ENCODE data around the gene SDK2.

GRCh38 chr17:73397856-73398540 lies 246.2 kb downstream of the SDK2 start:
- TF ChIP-seq ZNF302 (CRISPR knock-in tag; IDR thresholded peaks at IDR 0.05): no peak
- TF ChIP-seq, protein P1, sequence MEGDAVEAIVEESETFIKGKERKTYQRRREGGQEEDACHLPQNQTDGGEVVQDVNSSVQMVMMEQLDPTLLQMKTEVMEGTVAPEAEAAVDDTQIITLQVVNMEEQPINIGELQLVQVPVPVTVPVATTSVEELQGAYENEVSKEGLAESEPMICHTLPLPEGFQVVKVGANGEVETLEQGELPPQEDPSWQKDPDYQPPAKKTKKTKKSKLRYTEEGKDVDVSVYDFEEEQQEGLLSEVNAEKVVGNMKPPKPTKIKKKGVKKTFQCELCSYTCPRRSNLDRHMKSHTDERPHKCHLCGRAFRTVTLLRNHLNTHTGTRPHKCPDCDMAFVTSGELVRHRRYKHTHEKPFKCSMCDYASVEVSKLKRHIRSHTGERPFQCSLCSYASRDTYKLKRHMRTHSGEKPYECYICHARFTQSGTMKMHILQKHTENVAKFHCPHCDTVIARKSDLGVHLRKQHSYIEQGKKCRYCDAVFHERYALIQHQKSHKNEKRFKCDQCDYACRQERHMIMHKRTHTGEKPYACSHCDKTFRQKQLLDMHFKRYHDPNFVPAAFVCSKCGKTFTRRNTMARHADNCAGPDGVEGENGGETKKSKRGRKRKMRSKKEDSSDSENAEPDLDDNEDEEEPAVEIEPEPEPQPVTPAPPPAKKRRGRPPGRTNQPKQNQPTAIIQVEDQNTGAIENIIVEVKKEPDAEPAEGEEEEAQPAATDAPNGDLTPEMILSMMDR (IDR thresholded peaks at IDR 0.05): no peak
- TF ChIP-seq POLR2A (IDR thresholded peaks at IDR 0.05; ENCODE audit: low read length): no peak
- no peak for TF ChIP-seq RAD21 (conservative IDR thresholded peaks at IDR 0.05 in 1 of 2, IDR thresholded peaks at IDR 0.05 in 1 of 2)
- no peak for TF ChIP-seq TFCP2L1 (CRISPR knock-in tag; IDR thresholded peaks at IDR 0.05)
- TF ChIP-seq ZSCAN20 (CRISPR knock-in tag; IDR thresholded peaks at IDR 0.05): no peak
- TF ChIP-seq CBX8 (IDR thresholded peaks at IDR 0.05): no peak
- TF ChIP-seq ESRRA (IDR thresholded peaks at IDR 0.05; ENCODE audit: borderline replicate concordance, low read length): no peak
- TF ChIP-seq HDAC2 (IDR thresholded peaks at IDR 0.05): no peak
- TF ChIP-seq NFE2L2 (conservative IDR thresholded peaks at IDR 0.05; ENCODE audit: low read length): no peak
- TF ChIP-seq JUNB (IDR thresholded peaks at IDR 0.05): no peak
- no peak for TF ChIP-seq MAZ (IDR thresholded peaks at IDR 0.05; ENCODE audit: borderline replicate concordance, low read depth, low read length)
- TF ChIP-seq MAFK (IDR thresholded peaks at IDR 0.05; ENCODE audit: partially characterized antibody): no peak
- TF ChIP-seq MAX (IDR thresholded peaks at IDR 0.05): no peak

Data from A549 (cell line).